NCI-H1930 (cell line): ENCODE data around the gene HAUS6.
A peak's percentile ranks its signal among the peaks of the same experiment; 100 is the strongest.
"Not testable (repeated sequence)": the region's sequence is repeated elsewhere in the genome, so short reads cannot be mapped to it uniquely, and the experiment has no call there.

Experiments used
- DNase-seq, 2 experiments: peaks; one replicate each; lab custom pipeline; 2025; lab: John Stamatoyannopoulos, UW

HAUS6 gene

GRCh38 chr9:19036611-19037010, 66.1 kb downstream of the HAUS6 start:
- no peak for DNase-seq

- no peak for DNase-seq
These were observed 69.7 kb downstream of the HAUS6 start, which contains the start of gene SAXO1 for GRCh38 chr9:19033015-19033414. Gene SAXO1 (minus strand): TSS chr9:19033209. CDS start chr9:19032908, 301 bp downstream.

DNA sequence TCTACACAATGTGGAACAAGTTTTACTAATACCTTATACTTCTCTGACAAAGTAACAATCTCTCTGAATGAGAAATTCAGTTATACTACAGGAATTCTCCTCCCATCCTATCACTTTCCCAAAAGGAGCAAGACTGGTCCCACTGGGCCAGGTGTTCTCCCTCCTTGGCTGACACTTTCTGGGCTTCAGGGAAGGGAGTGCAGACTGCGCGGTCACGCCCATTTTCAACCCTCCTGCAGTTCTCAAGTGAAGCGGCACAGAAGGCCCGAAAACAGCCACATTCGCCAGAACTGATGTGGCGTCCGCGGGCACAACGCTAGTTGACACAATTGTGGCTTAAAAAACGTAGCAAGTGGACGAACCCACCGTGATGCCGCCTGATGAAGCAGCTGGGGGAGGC, 70.3 kb downstream of the HAUS6 start:
- no peak for DNase-seq

DNA sequence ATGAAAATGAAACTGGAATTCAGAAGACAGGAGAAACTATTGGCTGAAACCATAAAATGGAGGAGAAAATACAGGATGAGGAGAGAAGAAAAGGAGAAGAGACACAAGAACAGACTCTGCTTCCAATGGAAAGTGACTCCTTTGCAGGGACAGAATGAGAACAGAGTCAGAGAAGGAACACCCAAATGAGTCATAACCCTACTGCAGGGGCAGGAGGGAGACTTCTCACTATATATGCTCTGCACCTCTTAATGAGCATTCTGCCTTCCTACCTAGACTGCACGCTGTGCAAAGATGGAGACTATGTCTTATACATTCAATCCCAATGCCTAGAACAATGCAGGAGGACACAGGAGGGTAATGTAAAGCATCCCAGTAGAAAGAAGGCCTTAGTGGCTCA, 71.8 kb downstream of the HAUS6 start:
- no peak for DNase-seq

- DNase-seq, result peak; percentile 40 to 68
These were observed 73.8 kb downstream of the HAUS6 start for GRCh38 chr9:19028835-19029451.

GRCh38 chr9:19027825-19028224, 74.9 kb downstream of the HAUS6 start:
- no peak for DNase-seq

DNA sequence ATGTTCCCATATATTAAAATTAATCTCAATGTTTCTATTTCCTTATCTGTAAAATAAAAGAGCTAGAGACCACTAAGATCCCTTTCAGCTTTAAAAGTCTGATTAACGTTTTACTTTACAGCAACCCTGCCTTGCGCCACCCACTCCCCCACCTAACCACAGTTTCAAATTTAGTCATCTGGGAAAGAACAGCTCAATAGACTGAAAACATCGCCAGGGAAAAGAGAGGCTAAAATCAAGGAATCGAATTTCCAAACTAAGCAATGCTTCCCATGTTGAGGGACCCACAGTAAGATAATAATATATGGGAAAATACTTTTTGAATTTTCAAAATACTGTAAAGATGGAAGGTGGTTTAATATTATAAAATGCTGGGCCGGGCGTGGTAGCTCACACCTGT, 76.3 kb downstream of the HAUS6 start:
- DNase-seq, result no peak

GRCh38 chr9:19023078-19023477, 79.6 kb downstream of the HAUS6 start:
- DNase-seq, result no peak

DNA sequence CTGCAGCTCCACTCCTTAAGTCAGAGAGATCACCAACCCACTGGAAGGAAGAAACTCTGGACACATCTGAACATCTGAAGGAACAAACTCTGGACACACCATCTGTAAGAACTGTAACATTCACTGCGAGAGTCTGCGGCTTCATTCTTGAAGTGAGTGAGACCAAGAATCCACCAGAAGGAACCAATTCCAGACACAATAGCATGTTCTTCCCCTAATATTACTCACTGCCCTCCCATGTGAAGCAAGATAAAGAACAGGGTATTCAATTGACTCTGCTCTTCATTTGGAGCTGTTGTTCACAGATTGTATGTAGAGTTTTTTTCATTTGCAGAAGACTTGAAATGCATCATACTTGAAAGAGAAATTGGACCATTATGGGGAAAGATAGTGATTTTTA, 80.5 kb downstream of the HAUS6 start:
- DNase-seq, result no peak

- DNase-seq, result not testable (repeated sequence)
These were observed 81.1 kb downstream of the HAUS6 start for GRCh38 chr9:19021649-19022048.

DNA sequence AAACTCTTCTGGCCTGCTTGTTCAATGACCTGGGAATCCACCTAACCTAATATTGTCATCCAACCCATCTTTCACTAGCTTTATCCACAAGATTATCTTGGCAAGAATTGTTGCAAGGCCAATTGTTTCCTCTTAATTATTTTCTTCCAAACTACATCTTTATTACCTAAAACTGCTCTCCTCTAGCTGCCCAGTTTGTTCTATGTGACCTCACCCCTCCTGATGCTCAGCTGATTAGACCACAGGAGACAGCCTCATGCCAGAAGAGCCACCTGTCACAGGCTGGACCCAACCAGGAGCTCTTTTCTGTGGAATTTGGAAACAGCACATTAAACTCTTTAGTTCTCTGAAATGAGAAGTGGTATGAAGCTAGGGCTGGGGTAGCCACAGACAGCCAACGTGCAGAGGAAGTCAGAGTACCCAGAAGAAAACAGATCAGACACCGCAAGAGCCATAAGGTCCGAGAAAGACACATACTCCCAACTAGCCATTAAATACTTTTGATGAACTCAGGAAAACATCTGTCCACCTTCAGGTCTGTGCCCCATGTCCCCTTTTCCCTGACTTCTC, 81.7 kb downstream of the HAUS6 start:
- no peak for DNase-seq

- DNase-seq, result no peak
These were observed 84.5 kb downstream of the HAUS6 start for GRCh38 chr9:19018201-19018600.

GRCh38 chr9:19009391-19009965, 93.2 kb downstream of the HAUS6 start:
- no peak for DNase-seq
